Neural cell (in vitro differentiated cells): Measurements from ENCODE around the gene APBB2. TPM values are rescaled to one million over a fixed set of nuclear protein-coding genes. Genes with fewer than 3 reads are reported as not detected.

Experiments used
- H2AFZ ChIP-seq: fragments of 200-600, 300-800 bp; sonication (generic), shearing (Covaris generic); 2 replicates; pipeline ENCODE4 v1.6.0; 2014; ENCODE audit warnings: low read depth, mild to moderate bottlenecking, antibody characterized with exemption, low read length, moderate library complexity
- H3F3A ChIP-seq: fragments of 200-600 bp; shearing (Covaris generic); 2 replicates; pipeline ENCODE4 v1.6.1; 2016; ENCODE audit warnings: mild to moderate bottlenecking, moderate library complexity, mixed read lengths, antibody characterized with exemption, low read length; ENCODE audit not compliant: insufficient read depth, poor library complexity, severe bottlenecking
- H3K27ac ChIP-seq: fragments of 200-600, 300-800 bp; sonication (generic), shearing (Covaris generic); 2 replicates; pipeline ENCODE4 v1.5.1; 2014; ENCODE audit warnings: mild to moderate bottlenecking, low read length, moderate library complexity
- H3K27me3 ChIP-seq: fragments of 300-800, 200-600 bp; sonication (generic), shearing (Covaris generic); 2 replicates; pipeline ENCODE4 v1.6.0; 2014; ENCODE audit warnings: mild to moderate bottlenecking, low read depth, low read length, moderate library complexity; ENCODE audit not compliant: insufficient read depth
- H3K36me3 ChIP-seq: fragments of 300-800, 200-600 bp; sonication (generic), shearing (Covaris generic); 2 replicates; pipeline ENCODE4 v1.5.1; 2014; ENCODE audit warnings: mild to moderate bottlenecking, antibody characterized with exemption, low read length, moderate library complexity; ENCODE audit not compliant: insufficient read depth
- H3K4me2 ChIP-seq: fragments of 300-800, 200-600 bp; sonication (generic), shearing (Covaris generic); 2 replicates; pipeline ENCODE4 v1.6.0; 2014; ENCODE audit warnings: mild to moderate bottlenecking, low read length
- H3K4me3 ChIP-seq: fragments of 300-800, 200-600 bp; sonication (generic), shearing (Covaris generic); 2 replicates; pipeline ENCODE4 v1.5.1; 2014; ENCODE audit warnings: mild to moderate bottlenecking, low read length, moderate library complexity
- H3K79me2 ChIP-seq: fragments of 200-600 bp; shearing (Covaris generic); replicated peaks from 2 replicates; pipeline ENCODE4 v1.6.0; 2014; ENCODE audit warnings: mild to moderate bottlenecking, low read length, moderate library complexity; ENCODE audit not compliant: insufficient read depth
- H3K9ac ChIP-seq: fragments of 300-800, 200-600 bp; sonication (generic), shearing (Covaris generic); 2 replicates; pipeline ENCODE4 v1.6.1; 2016; ENCODE audit warnings: mild to moderate bottlenecking, low read length, mixed read lengths
- H3K9me2 ChIP-seq: fragments of 200-600 bp; shearing (Covaris generic); 2 replicates; pipeline ENCODE4 v1.6.1; 2016; ENCODE audit warnings: mild to moderate bottlenecking, low read length, mixed read lengths; ENCODE audit not compliant: insufficient read depth
- H3K9me3 ChIP-seq: fragments of 200-600, 300-800 bp; sonication (generic), shearing (Covaris generic); 2 replicates; pipeline ENCODE4 v1.6.1; 2016; ENCODE audit warnings: mild to moderate bottlenecking, mixed run types, low read length, moderate library complexity, mixed read lengths
- H4K20me1 ChIP-seq: fragments of 200-600 bp; shearing (Covaris generic); 2 replicates; pipeline ENCODE4 v1.6.1; 2016; ENCODE audit warnings: mild to moderate bottlenecking, mixed run types; ENCODE audit not compliant: insufficient read depth
- EP300 ChIP-seq: fragments of 450-650 bp; conservative IDR thresholded peaks from 2 replicates; pipeline ENCODE4 v1.6.1; 2014; ENCODE audit warnings: antibody characterized with exemption, mild to moderate bottlenecking, moderate library complexity; ENCODE audit not compliant: poor library complexity, severe bottlenecking
- EZH2 ChIP-seq: fragments of 200-600, 300-800 bp; shearing (Covaris generic), sonication (generic); IDR thresholded peaks from 2 replicates; pipeline ENCODE4 v1.6.1; 2014; ENCODE audit warnings: antibody characterized with exemption, low read length, borderline replicate concordance, mild to moderate bottlenecking; ENCODE audit not compliant: insufficient read depth, poor library complexity, severe bottlenecking
- MXI1 ChIP-seq: fragments of 450-650 bp; conservative IDR thresholded peaks from 2 replicates; pipeline ENCODE4 v1.6.1; 2014; ENCODE audit warnings: antibody characterized with exemption, mild to moderate bottlenecking; ENCODE audit not compliant: poor library complexity, severe bottlenecking
- POLR2AphosphoS5 ChIP-seq: IDR thresholded peaks from 2 replicates; pipeline ENCODE4 v1.6.1; 2012
- RAD21 ChIP-seq: fragments of 450-650 bp; conservative IDR thresholded peaks from 2 replicates; pipeline ENCODE4 v1.6.1; 2014; ENCODE audit warnings: antibody characterized with exemption, mild to moderate bottlenecking, moderate library complexity
- SMC3 ChIP-seq: fragments of 450-650 bp; conservative IDR thresholded peaks from 2 replicates; pipeline ENCODE4 v1.6.1; 2014; ENCODE audit warnings: antibody characterized with exemption, mild to moderate bottlenecking, moderate library complexity; ENCODE audit not compliant: poor library complexity
- TAF1 ChIP-seq: IDR thresholded peaks from 2 replicates; pipeline ENCODE4 v1.6.1; 2012; ENCODE audit warnings: low read depth
- polyA plus RNA-seq: library from polyadenylated mRNA; depleted of rRNA; stranded (reverse); fragments of >200 nt; gene quantifications from 2 replicates; pipeline ENCODE4 v1.2.3, GENCODE V29; 2014
- TF ChIP-seq, protein P1 (sequence below): fragments of 450-650 bp; IDR thresholded peaks from 2 replicates; pipeline ENCODE4 v1.5.1; 2014; ENCODE audit warnings: antibody characterized with exemption, mild to moderate bottlenecking, moderate library complexity; ENCODE audit not compliant: poor library complexity, severe bottlenecking
- TF ChIP-seq, protein P2 (sequence below): IDR thresholded peaks from 2 replicates; pipeline ENCODE4 v1.6.1; 2012; ENCODE audit warnings: borderline replicate concordance

APBB2 gene
- polyA plus RNA-seq, 1 donor from 2014 or later: 41.9 TPM

DNA sequence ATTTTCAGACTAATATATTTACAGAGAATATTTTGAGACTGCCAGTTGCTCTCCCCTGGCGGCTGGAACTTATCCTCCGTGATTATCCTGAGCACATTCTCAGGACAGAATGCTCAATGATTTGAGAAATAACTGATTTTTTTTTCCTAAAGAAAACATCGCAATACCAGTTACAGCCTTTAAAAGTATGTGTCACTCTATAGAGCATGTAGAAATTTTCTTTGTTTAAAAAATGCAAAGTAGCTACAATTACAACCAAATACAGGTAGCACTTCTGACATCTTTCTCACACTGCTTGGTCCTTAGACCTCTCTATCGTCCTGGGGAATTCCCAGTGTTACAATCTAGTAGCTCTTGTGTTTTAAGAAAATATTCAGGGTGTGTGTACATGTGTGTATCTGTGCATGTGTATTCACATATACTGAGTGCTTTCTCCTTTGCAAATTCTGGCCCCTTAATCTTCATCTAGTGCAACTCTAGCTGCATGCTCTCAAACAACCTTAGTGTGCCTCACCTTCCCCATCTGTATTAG, 13.8 kb downstream of the APBB2 start:
- no peak overlapping the region for H3K27ac ChIP-seq
- H2AFZ ChIP-seq: no peak overlapping the region
- no peaks in the 10 kb centered on the region for H3K9me3 ChIP-seq
- H3K9me2 ChIP-seq: no peaks in the 10 kb centered on the region
- H3K36me3 ChIP-seq: no peaks in the 10 kb centered on the region
- H3K4me2 ChIP-seq: no peak overlapping the region
- H4K20me1 ChIP-seq: no peaks in the 10 kb centered on the region
- no peak for TF ChIP-seq POLR2AphosphoS5
- no peak for TF ChIP-seq MXI1
- TF ChIP-seq, protein P1, sequence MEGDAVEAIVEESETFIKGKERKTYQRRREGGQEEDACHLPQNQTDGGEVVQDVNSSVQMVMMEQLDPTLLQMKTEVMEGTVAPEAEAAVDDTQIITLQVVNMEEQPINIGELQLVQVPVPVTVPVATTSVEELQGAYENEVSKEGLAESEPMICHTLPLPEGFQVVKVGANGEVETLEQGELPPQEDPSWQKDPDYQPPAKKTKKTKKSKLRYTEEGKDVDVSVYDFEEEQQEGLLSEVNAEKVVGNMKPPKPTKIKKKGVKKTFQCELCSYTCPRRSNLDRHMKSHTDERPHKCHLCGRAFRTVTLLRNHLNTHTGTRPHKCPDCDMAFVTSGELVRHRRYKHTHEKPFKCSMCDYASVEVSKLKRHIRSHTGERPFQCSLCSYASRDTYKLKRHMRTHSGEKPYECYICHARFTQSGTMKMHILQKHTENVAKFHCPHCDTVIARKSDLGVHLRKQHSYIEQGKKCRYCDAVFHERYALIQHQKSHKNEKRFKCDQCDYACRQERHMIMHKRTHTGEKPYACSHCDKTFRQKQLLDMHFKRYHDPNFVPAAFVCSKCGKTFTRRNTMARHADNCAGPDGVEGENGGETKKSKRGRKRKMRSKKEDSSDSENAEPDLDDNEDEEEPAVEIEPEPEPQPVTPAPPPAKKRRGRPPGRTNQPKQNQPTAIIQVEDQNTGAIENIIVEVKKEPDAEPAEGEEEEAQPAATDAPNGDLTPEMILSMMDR: no peak
- no peak for TF ChIP-seq RAD21
- no peak for TF ChIP-seq EP300
- H3K4me3 ChIP-seq: no peak overlapping the region
- no peak overlapping the region for H3K9ac ChIP-seq
- peaks cover 21% of the 10 kb centered on the region for H3K79me2 ChIP-seq
- no peaks in the 10 kb centered on the region for H3K27me3 ChIP-seq
- H3F3A ChIP-seq: no peaks in the 10 kb centered on the region

DNA sequence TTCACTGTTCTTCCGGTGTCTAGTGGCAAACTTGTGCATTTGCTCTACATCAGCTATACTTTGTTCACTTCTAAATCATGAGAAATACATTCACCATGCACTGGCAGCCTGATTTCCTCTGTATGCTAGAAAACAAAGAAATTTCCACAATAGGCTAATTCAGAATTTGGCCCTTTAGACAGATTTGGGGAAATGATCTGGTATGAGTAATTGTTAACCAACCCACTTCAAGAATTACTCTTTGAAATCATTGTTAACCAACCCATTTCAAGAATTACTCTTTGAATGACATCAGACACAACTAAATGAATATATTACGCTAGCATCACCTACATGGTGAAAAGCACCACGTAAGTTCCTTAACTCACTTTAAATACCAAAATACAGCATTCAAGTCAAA, 14.6 kb downstream of the APBB2 start:
- peaks cover 21% of the 10 kb centered on the region for H3K79me2 ChIP-seq

More for the DNA sequence above, 14.6 kb downstream of the APBB2 start:
- Histone ChIP-seq H3K9me2 (no peaks in the 10 kb centered on the region), H3K27me3 (no peaks in the 10 kb centered on the region), H3F3A (no peaks in the 10 kb centered on the region), H3K36me3 (no peaks in the 10 kb centered on the region), H3K4me3 (no peak overlapping the region), H3K9ac (no peak overlapping the region), H2AFZ (no peak overlapping the region), H3K4me2 (no peak overlapping the region), H3K27ac (no peak overlapping the region), H4K20me1 (no peaks in the 10 kb centered on the region), H3K9me3 (no peaks in the 10 kb centered on the region)
- TF ChIP-seq POLR2AphosphoS5 (no peak), EP300 (no peak), MXI1 (no peak), SMC3 (no peak), RAD21 (no peak), TAF1 (no peak), EZH2 (no peak)
- TF ChIP-seq, protein P2, sequence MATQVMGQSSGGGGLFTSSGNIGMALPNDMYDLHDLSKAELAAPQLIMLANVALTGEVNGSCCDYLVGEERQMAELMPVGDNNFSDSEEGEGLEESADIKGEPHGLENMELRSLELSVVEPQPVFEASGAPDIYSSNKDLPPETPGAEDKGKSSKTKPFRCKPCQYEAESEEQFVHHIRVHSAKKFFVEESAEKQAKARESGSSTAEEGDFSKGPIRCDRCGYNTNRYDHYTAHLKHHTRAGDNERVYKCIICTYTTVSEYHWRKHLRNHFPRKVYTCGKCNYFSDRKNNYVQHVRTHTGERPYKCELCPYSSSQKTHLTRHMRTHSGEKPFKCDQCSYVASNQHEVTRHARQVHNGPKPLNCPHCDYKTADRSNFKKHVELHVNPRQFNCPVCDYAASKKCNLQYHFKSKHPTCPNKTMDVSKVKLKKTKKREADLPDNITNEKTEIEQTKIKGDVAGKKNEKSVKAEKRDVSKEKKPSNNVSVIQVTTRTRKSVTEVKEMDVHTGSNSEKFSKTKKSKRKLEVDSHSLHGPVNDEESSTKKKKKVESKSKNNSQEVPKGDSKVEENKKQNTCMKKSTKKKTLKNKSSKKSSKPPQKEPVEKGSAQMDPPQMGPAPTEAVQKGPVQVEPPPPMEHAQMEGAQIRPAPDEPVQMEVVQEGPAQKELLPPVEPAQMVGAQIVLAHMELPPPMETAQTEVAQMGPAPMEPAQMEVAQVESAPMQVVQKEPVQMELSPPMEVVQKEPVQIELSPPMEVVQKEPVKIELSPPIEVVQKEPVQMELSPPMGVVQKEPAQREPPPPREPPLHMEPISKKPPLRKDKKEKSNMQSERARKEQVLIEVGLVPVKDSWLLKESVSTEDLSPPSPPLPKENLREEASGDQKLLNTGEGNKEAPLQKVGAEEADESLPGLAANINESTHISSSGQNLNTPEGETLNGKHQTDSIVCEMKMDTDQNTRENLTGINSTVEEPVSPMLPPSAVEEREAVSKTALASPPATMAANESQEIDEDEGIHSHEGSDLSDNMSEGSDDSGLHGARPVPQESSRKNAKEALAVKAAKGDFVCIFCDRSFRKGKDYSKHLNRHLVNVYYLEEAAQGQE: no peak
- TF ChIP-seq, protein P1: no peak
